OCI-LY3 (cell line): ENCODE results near the gene ARHGEF16.

Experiments used
- H2AFZ ChIP-seq: fragments of 200-600, 300-600 bp; shearing (Covaris generic); 2 replicates; pipeline ENCODE4 v1.6.0; 2014; ENCODE audit warnings: antibody characterized with exemption, low read depth, low read length
- H3K27ac ChIP-seq: fragments of 200-600, 300-600 bp; sonication (generic); 2 replicates; pipeline ENCODE4 v1.5.1; 2014; ENCODE audit warnings: mild to moderate bottlenecking, low read length, moderate library complexity, mixed read lengths
- H3K27me3 ChIP-seq: fragments of 200-600, 300-600 bp; sonication (generic); 2 replicates; pipeline ENCODE4 v1.6.1; 2014; ENCODE audit warnings: low read depth, low read length, mixed read lengths
- H3K36me3 ChIP-seq: fragments of 200-600, 300-600 bp; sonication (generic); replicated peaks from 2 replicates; pipeline ENCODE3; 2014; ENCODE audit warnings: low read depth, low read length, mixed read lengths
- H3K4me1 ChIP-seq: fragments of 300-600, 200-600 bp; sonication (generic); 2 replicates; pipeline ENCODE4 v1.6.1; 2014; ENCODE audit warnings: low read length, mixed read lengths
- H3K4me2 ChIP-seq: fragments of 200-600, 300-600 bp; sonication (generic); 2 replicates; pipeline ENCODE4 v1.6.1; 2014; ENCODE audit warnings: low read length, mixed read lengths
- H3K4me3 ChIP-seq: fragments of 300-600, 200-600 bp; sonication (generic); 2 replicates; pipeline ENCODE4 v1.5.1; 2014; ENCODE audit warnings: antibody characterized with exemption, mild to moderate bottlenecking, low read length, moderate library complexity
- H3K79me2 ChIP-seq: fragments of 300-600, 200-600 bp; shearing (Covaris generic); 2 replicates; pipeline ENCODE4 v1.6.1; 2014; ENCODE audit warnings: mild to moderate bottlenecking, low read length, mixed read lengths
- H3K9ac ChIP-seq: fragments of 300-600, 200-600 bp; shearing (Covaris generic); 2 replicates; pipeline ENCODE4 v1.6.0; 2014; ENCODE audit warnings: mild to moderate bottlenecking, low read length, moderate library complexity
- H3K9me3 ChIP-seq: fragments of 200-600, 300-600 bp; shearing (Covaris generic); 2 replicates; pipeline ENCODE4 v1.6.1; 2014; ENCODE audit warnings: low read length, mixed read lengths; ENCODE audit not compliant: insufficient read depth
- H4K20me1 ChIP-seq: fragments of 200-600, 300-600 bp; sonication (generic); 2 replicates; pipeline ENCODE4 v1.6.1; 2016; ENCODE audit warnings: low read length, mixed read lengths; ENCODE audit not compliant: insufficient read depth
- CTCF ChIP-seq: fragments of 200-600, 300-600 bp; sonication (generic); IDR thresholded peaks from 2 replicates; pipeline ENCODE4 v1.5.1; 2014; ENCODE audit warnings: antibody characterized with exemption, low read length, low read depth
- EZH2phosphoT487 ChIP-seq: fragments of 200-600 bp; shearing (Covaris generic); IDR thresholded peaks from 2 replicates; pipeline ENCODE4 v1.6.1; 2018; ENCODE audit warnings: antibody characterized with exemption, mixed run types, low read depth

ARHGEF16 gene

DNA sequence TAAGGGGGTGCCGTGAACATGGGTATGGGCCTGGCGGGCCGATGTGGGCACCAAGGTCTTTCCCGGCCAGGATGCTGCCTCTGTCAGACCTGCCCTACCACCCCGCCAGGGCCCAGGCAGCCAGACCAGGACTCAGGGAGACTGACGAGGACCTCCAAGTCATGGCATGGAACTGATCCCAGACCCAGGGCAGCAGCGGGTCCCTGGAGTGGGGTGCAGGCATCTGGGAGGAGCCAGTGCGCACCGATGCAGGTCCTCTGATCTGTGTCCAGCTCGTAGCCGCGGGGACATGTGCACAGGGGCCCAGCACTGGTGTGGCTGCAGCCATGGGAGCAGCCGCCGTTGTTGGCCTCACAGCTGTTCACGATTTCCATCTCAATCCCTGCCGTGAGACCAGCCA is 56.8 kb downstream of the ARHGEF16 start:
- no peaks in the 10 kb centered on the region for H4K20me1 ChIP-seq
- no peak overlapping the region for H3K9ac ChIP-seq
- no peak overlapping the region for H3K4me2 ChIP-seq
- no peak overlapping the region for H2AFZ ChIP-seq
- no peaks in the 10 kb centered on the region for H3K9me3 ChIP-seq
- no peaks in the 10 kb centered on the region for H3K36me3 ChIP-seq
- H3K27me3 ChIP-seq, result no peaks in the 10 kb centered on the region
- TF ChIP-seq EZH2phosphoT487, result no peak
- TF ChIP-seq CTCF, result no peak
- no peaks in the 10 kb centered on the region for H3K4me1 ChIP-seq
- no peak overlapping the region for H3K27ac ChIP-seq
- H3K79me2 ChIP-seq, result no peaks in the 10 kb centered on the region
- H3K4me3 ChIP-seq, result no peak overlapping the region

DNA sequence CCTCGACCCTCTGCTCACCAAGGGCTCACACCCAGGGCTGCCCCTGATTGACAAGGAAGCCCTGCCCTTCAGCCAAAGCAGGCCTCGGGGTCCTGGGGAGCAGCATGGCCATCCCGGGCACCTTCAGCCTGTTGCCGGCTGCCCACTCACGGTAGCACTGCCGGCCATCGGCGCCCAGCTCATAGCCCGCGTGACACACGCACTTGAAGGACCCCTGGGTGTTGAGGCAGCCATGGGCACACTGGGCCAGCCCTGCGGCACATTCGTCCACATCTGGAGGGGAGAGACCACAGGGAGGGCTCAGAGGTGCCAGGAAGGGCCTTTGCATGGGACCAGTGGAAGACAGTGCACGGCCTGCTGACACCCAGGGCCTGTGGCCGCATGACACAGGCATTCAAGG is 57.4 kb downstream of the ARHGEF16 start:
- Histone ChIP-seq H2AFZ (no peak overlapping the region), H3K27me3 (no peaks in the 10 kb centered on the region), H3K4me1 (no peaks in the 10 kb centered on the region), H4K20me1 (no peaks in the 10 kb centered on the region), H3K36me3 (no peaks in the 10 kb centered on the region), H3K9me3 (no peaks in the 10 kb centered on the region), H3K4me3 (no peak overlapping the region), H3K4me2 (no peak overlapping the region), H3K79me2 (no peaks in the 10 kb centered on the region), H3K27ac (no peak overlapping the region), H3K9ac (no peak overlapping the region)
- TF ChIP-seq CTCF (no peak), EZH2phosphoT487 (no peak)

DNA sequence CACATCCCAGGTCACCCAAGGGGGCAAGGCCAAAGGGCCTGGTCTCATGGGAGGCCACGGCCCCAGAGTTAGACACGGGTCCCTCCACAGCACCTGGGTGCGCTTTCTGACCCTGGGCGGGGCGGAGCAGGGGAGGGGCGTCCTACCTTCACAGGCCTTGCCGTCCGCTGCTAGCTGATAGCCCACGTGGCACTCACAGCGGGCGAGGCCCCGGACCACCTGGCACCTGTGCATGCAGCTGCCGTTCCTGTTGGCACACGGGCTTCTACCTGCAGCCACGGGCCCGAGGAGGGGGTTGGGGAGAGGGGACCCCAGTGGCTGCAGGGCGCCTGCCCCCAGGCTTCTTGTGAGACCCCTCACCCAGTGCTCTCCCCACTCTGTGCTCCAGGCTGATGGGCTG is 59.9 kb downstream of the ARHGEF16 start:
- no peak overlapping the region for H3K4me3 ChIP-seq
- H3K9me3 ChIP-seq, result no peaks in the 10 kb centered on the region
- H4K20me1 ChIP-seq, result no peaks in the 10 kb centered on the region
- no peak overlapping the region for H3K27ac ChIP-seq
- no peaks in the 10 kb centered on the region for H3K79me2 ChIP-seq
- no peak overlapping the region for H2AFZ ChIP-seq
- no peaks in the 10 kb centered on the region for H3K4me1 ChIP-seq
- no peaks in the 10 kb centered on the region for H3K36me3 ChIP-seq
- no peaks in the 10 kb centered on the region for H3K27me3 ChIP-seq
- no peak overlapping the region for H3K9ac ChIP-seq
- TF ChIP-seq EZH2phosphoT487, result no peak
- no peak for TF ChIP-seq CTCF
- H3K4me2 ChIP-seq, result no peak overlapping the region

GRCh38 chr1:3515272-3515671 is 60.8 kb downstream of the ARHGEF16 start:
- Histone ChIP-seq H3K27ac (no peak overlapping the region), H3K4me2 (no peak overlapping the region), H3K4me1 (no peaks in the 10 kb centered on the region), H3K27me3 (no peaks in the 10 kb centered on the region), H4K20me1 (no peaks in the 10 kb centered on the region), H3K9ac (no peak overlapping the region), H3K36me3 (no peaks in the 10 kb centered on the region), H3K9me3 (no peaks in the 10 kb centered on the region), H3K4me3 (no peak overlapping the region), H3K79me2 (no peaks in the 10 kb centered on the region), H2AFZ (no peak overlapping the region)
- TF ChIP-seq CTCF, result no peak
- TF ChIP-seq EZH2phosphoT487, result no peak
